WTC11 (cell line): ENCODE results near the gene SULT1C3.

Experiments
- CTCF ChIP-seq: fragments of 200-600 bp; IDR thresholded peaks from 2 replicates; pipeline ENCODE4 v1.8.0; 2022; ENCODE audit warnings: antibody characterized with exemption
- ELF4 ChIP-seq: sonication (generic); formaldehyde crosslinking; IDR thresholded peaks from 2 replicates; pipeline ENCODE4 v1.8.1; 2022; ENCODE audit warnings: low read depth, mild to moderate bottlenecking, moderate library complexity, missing genetic modification reagents
- MLX ChIP-seq: sonication (generic); formaldehyde crosslinking; IDR thresholded peaks from 2 replicates; pipeline ENCODE4 v1.8.1; 2023; ENCODE audit warnings: mild to moderate bottlenecking, missing genetic modification reagents, moderate library complexity
- SP1 ChIP-seq: sonication (generic); formaldehyde crosslinking; conservative IDR thresholded peaks from 2 replicates; pipeline ENCODE4 v1.8.1; 2022; ENCODE audit warnings: missing genetic modification reagents

DNA sequence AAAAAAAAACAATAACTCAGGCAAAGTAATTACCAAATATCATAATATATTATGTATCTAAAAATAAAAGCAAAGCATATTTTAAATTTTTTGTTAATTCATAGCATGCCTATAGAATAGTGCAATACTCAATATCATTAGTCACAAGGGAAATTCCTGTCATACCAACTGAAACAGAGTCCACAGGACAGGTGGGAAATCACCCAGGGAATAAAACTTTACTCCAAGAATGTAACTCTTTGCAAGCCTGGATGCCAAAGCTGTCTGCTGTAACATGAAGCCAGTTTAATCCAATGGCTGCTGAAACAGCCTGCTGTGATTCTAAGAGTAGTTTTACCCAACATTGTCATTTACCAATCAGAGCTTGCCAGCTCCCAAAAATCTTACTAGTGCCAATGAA lies 40.0 kb upstream of the SULT1C3 start:
- TF ChIP-seq SP1 (CRISPR knock-in tag) (no peak), CTCF (no peak), ELF4 (CRISPR knock-in tag) (no peak), MLX (no peak)
